ENCODE measurements around the gene SOBP.

Gene SOBP

DNA sequence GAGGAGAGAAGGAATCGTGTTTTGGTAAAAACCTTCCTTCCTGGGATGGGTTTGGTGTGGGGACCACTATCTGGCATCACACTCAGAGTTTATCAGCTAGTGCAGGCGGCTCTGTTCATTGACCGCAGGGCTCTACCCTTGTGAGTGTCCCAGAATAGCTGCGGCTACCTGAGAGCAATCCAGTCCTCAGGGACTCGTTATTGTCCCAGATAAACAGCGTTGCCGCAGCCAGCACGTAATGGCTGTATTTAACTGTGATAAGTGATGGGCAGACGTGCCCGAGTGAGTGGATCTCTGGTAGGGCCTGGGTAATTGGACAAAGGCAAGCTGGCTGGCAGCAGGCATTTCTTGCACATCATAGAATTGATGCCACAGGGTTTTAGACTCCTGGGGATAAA lies 163.3 kb downstream of the SOBP start:
- no peak overlapping the region for H3K4me3 ChIP-seq (ENCODE audit: low read depth, low read length)
- TF ChIP-seq, protein P1, sequence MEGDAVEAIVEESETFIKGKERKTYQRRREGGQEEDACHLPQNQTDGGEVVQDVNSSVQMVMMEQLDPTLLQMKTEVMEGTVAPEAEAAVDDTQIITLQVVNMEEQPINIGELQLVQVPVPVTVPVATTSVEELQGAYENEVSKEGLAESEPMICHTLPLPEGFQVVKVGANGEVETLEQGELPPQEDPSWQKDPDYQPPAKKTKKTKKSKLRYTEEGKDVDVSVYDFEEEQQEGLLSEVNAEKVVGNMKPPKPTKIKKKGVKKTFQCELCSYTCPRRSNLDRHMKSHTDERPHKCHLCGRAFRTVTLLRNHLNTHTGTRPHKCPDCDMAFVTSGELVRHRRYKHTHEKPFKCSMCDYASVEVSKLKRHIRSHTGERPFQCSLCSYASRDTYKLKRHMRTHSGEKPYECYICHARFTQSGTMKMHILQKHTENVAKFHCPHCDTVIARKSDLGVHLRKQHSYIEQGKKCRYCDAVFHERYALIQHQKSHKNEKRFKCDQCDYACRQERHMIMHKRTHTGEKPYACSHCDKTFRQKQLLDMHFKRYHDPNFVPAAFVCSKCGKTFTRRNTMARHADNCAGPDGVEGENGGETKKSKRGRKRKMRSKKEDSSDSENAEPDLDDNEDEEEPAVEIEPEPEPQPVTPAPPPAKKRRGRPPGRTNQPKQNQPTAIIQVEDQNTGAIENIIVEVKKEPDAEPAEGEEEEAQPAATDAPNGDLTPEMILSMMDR (IDR thresholded peaks at IDR 0.05; ENCODE audit: low read depth, low read length), result no peak
- in situ Hi-C loops (cut with HindIII; ENCODE audit: low sequenced_read_pairs), result no loop called here
- no peak for DNase-seq (ENCODE audit: low read depth, low spot score)

DNA sequence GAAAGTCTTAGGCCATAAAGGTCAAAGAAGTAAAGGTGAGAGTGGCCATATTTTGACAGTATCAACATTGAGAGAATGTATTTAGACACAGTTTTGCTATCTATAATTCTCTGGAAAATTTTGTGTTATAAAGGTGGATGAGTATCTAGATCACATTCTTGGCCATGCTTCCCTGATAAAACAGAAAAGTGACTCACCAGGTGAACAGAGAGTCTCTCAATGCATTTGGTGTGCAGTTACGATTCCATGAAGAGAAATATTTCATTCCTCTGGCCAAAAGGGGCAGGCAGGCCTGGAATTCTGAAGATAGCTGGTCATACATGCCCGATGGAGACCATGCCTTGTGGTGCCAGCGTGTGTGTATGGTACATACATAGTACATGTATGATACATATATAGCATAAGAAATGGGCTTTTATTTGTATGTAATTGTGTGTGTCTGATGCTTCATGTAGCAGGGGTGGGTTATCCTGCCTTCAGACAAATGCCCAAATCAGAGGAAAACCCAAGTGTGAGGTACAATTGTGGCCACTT lies 164.0 kb downstream of the SOBP start:
- in situ Hi-C loops (cut with HindIII; ENCODE audit: low sequenced_read_pairs), result no loop called here
- TF ChIP-seq, protein P1 (IDR thresholded peaks at IDR 0.05; ENCODE audit: low read depth, low read length), result no peak
- no peak for DNase-seq (ENCODE audit: low read depth, low spot score)
- H3K4me3 ChIP-seq (ENCODE audit: low read depth, low read length), result no peak overlapping the region

DNA sequence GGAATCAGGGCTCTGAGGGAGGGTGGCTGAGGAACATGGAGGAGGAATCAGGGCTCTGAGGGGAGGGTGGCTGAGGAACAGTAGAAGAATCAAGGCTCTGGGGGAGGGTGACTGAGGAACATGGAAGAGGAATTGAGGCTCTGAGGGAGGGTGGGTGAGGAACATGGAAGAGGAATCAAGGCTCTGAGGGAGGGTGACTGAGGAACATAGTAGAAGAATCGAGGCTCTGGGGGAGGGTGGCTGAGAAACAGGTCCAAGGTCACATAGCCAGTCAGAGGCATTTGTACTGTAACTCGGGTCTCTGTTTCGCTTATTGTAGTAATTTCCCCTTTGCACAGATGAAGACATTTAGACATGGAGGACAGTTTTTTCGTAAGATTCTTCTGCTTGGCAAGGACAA lies 164.8 kb downstream of the SOBP start:
- DNase-seq (ENCODE audit: low read depth, low spot score), result no peak
- TF ChIP-seq, protein P1 (IDR thresholded peaks at IDR 0.05; ENCODE audit: low read depth, low read length), result no peak
- H3K4me3 ChIP-seq (ENCODE audit: low read depth, low read length), result no peak overlapping the region
- in situ Hi-C loops (cut with HindIII; ENCODE audit: low sequenced_read_pairs), result no loop called here

DNA sequence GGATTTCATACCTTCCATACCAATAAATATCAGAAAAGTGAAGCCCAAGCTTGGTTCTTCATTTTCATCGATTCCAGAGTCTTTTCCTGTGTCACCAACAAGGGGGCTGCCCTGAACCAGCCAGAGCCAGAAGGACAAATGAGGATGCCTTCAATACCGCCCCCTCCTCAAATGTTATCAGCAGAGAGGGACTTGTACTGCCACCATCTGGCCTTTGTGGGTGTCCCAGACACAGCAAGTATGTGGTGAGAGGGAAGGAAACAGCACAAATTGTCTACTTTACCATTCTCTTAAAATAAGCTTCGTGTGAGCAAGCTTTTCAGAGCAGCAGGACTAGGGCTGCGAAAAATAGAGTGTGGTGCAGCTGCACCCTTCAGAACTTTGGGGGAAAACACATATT lies 165.3 kb downstream of the SOBP start:
- in situ Hi-C loops (cut with HindIII; ENCODE audit: low sequenced_read_pairs), result no loop called here
- DNase-seq (ENCODE audit: low read depth, low spot score), result no peak

DNA sequence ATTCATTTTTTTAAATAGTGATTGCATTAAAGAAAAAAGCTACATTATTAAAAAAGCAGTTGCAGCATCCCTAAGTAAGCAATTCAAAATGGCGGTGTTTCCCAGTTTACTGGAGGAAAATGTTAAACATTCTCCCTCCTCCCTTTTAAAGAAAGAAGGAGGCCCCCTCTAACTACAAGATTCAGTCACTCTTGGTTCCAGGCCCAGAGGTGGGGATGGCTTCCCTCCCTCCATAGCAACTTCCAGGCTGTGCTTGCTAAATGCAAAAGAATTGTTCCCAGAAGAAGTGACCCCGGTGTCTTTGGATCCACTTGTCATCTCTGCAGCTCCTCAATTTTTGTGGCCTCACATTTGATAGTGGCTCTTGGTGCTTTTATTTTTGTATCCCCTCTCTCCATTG lies 165.9 kb downstream of the SOBP start:
- in situ Hi-C loops (cut with HindIII; ENCODE audit: low sequenced_read_pairs), result no loop called here
- TF ChIP-seq, protein P1 (IDR thresholded peaks at IDR 0.05; ENCODE audit: low read depth, low read length), result no peak
- H3K4me3 ChIP-seq (ENCODE audit: low read depth, low read length), result no peak overlapping the region
- DNase-seq (ENCODE audit: low read depth, low spot score), result no peak

More for the DNA sequence above, 165.3 kb downstream of the SOBP start:
- H3K4me3 ChIP-seq (ENCODE audit: low read depth, low read length), result no peak overlapping the region
- TF ChIP-seq, protein P1 (IDR thresholded peaks at IDR 0.05; ENCODE audit: low read depth, low read length), result no peak

DNA sequence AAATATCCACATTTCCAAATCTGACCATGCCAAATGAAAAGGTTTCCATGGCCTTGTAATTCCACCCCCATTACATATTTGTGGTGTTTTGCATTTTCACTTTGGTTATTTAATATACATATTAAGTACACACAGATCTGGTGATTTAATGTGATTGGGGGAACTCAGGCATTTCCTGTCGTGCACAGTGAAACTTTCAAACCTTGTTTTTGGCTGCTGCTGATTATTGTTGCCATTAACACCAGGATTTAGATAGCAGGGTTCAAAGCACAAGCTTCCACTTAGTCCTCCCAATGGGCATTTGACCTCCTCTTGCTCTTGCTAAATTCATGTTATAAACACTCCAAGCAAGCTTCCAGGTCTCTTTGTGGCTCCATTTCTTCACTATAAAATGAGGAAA lies 166.5 kb downstream of the SOBP start:
- no peak for DNase-seq (ENCODE audit: low read depth, low spot score)
- in situ Hi-C loops (cut with HindIII; ENCODE audit: low sequenced_read_pairs), result no loop called here
- TF ChIP-seq, protein P1 (IDR thresholded peaks at IDR 0.05; ENCODE audit: low read depth, low read length), result no peak
- no peak overlapping the region for H3K4me3 ChIP-seq (ENCODE audit: low read depth, low read length)

DNA sequence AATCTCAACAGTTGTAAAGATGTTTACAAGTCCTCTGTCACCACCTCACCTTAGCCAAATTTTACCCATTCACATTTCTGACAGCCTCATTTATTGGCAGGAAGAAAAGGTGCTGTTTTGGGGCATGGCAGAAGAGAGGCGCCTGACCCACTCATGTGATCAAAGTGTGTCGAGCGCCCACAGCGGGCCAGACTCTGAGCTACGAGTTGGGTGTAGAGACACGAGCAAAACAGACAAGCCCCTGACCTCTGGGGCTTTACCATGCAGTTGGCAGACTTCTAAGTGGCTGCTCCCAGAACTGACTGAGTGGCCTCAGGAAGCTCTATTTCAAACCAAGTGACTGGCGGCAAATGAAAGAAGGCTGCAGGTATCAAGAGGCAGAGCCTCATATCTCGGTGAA lies 167.0 kb downstream of the SOBP start:
- in situ Hi-C loops (cut with HindIII; ENCODE audit: low sequenced_read_pairs), result no loop called here
- no peak for DNase-seq (ENCODE audit: low read depth, low spot score)
- H3K4me3 ChIP-seq (ENCODE audit: low read depth, low read length), result no peak overlapping the region
- TF ChIP-seq, protein P1 (IDR thresholded peaks at IDR 0.05; ENCODE audit: low read depth, low read length), result no peak

Measured in astrocyte of the spinal cord (primary cell).